Stimulated activated CD4-positive, alpha-beta T cell treated with anti-CD3 and anti-CD28 coated beads, Interleukin-15, amount 100 ng/mL, for 1 hour (primary cell): ENCODE data around the gene KLHL42.
"Not testable (repeated sequence)": the region's sequence is repeated elsewhere in the genome, so short reads cannot be mapped to it uniquely, and the experiment has no call there.

Experiments used
- DNase-seq, 2 donors: peaks; one replicate each; pipeline ENCODE4 v3.0.0-alpha.2; 2020; ENCODE audit warnings: low read depth in 1 of 2, low spot score in 1 of 2

KLHL42 gene

GRCh38 chr12:27779920-27780611 lies at the start of gene KLHL42, which contains the start of gene MANSC4:
KLHL42 (plus strand) TSS chr12:27780233; CDS start chr12:27780331, 98 bp downstream.
MANSC4 (minus strand) TSS chr12:27780236; CDS start chr12:27771276, 8,960 bp downstream.
- peak; percentile 32 to 47 for DNase-seq

GRCh38 chr12:27732281-27732680 lies 47.8 kb upstream of the KLHL42 start:
- DNase-seq: no peak

GRCh38 chr12:27733052-27733656 lies 46.9 kb upstream of the KLHL42 start:
- DNase-seq: peak in 1 of 2 donors; percentile 6

GRCh38 chr12:27733791-27734190 lies 46.2 kb upstream of the KLHL42 start:
- DNase-seq: no peak

- not testable (repeated sequence) for DNase-seq
Observed at GRCh38 chr12:27734321-27734720, 45.7 kb upstream of the KLHL42 start.

- no peak for DNase-seq
Observed at GRCh38 chr12:27743601-27744000, 36.4 kb upstream of the KLHL42 start.

GRCh38 chr12:27745734-27746133 lies 34.3 kb upstream of the KLHL42 start:
- not testable (repeated sequence) for DNase-seq

GRCh38 chr12:27747111-27747820 lies 32.8 kb upstream of the KLHL42 start:
- DNase-seq: no peak

- no peak for DNase-seq
Observed at GRCh38 chr12:27751386-27752047, 28.5 kb upstream of the KLHL42 start.

- no peak for DNase-seq
Observed at GRCh38 chr12:27754795-27755194, 25.2 kb upstream of the KLHL42 start.

GRCh38 chr12:27756670-27757195 lies 23.3 kb upstream of the KLHL42 start:
- DNase-seq: no peak

- no peak for DNase-seq
Observed at GRCh38 chr12:27762757-27763156, 17.3 kb upstream of the KLHL42 start.

GRCh38 chr12:27766587-27766986 lies 13.4 kb upstream of the KLHL42 start:
- no peak for DNase-seq

- DNase-seq: no peak
Observed at GRCh38 chr12:27769142-27769673, 10.8 kb upstream of the KLHL42 start.

GRCh38 chr12:27771481-27772327 lies 8.3 kb upstream of the KLHL42 start:
- DNase-seq: no peak

- no peak for DNase-seq
Observed at GRCh38 chr12:27772328-27773049, 7.5 kb upstream of the KLHL42 start.

GRCh38 chr12:27777141-27777540 lies 2.9 kb upstream of the KLHL42 start:
- DNase-seq: no peak

GRCh38 chr12:27778206-27778605 lies 1.8 kb upstream of the KLHL42 start:
- no peak for DNase-seq

- no peak for DNase-seq
Observed at GRCh38 chr12:27779416-27779919, 565 bp upstream of the KLHL42 start.
